ENCODE data around the gene SMAD4. TPM values are rescaled to one million over a fixed set of nuclear protein-coding genes. Genes with fewer than 3 reads are reported as not detected.
"Not testable (repeated sequence)": the region's sequence is repeated elsewhere in the genome, so short reads cannot be mapped to it uniquely, and the experiment has no call there.

SMAD4 gene
- total RNA-seq, 1 experiment from 2014 or later: 61.3 TPM

DNA sequence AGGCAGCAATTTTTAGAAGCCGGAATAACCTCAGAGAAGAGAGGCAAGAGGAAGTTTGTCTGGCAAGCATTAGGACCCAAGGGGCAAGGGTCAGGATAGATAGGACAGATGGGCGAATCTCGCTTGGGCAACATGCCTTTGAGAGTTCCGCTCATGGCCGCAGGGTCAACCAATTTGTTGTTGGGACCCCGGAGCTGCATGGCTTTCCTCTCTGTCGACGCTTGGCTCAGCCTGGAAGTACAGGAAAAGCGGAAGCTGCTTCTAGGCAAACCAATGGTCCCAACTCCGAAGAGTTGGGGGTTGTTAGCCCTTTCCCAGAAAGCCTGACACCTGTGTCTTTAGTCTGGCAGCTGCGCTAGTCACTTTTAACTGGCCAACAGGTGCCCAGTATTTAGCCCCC lies 89.5 kb downstream of the SMAD4 start:
- POLR2A ChIA-PET; H3K9me3 ChIP-seq (ENCODE audit: control insufficient read depth, insufficient read depth, low read depth, low read length); H3K36me3 ChIP-seq (ENCODE audit: control insufficient read depth, insufficient read depth, low read length); H3K27ac ChIP-seq (ENCODE audit: low read length); DNase-seq (ENCODE audit: low read depth, low spot score); ATAC-seq; BruUV-seq (replicated peaks); H3K27me3 ChIP-seq (ENCODE audit: control insufficient read depth, insufficient read depth, low read length); H3K4me1 ChIP-seq (ENCODE audit: control insufficient read depth, insufficient read depth, low read length); intact Hi-C loops (cut with micrococcal nuclease; ENCODE audit: unreplicated experiment); in situ Hi-C loops (cut with HindIII; ENCODE audit: low pct_unique_long_range_greater_than_20kb, low sequenced_read_pairs); H3K4me3 ChIP-seq (ENCODE audit: low read depth in 2 of 2, low read length in 2 of 2): not testable (repeated sequence)
- CTCF ChIA-PET: interaction anchor here (0.6 kb wide), 1 partner anchor 8 kb away, joined by 7 read pairs; no protein-coding TSS in a partner anchor

DNA sequence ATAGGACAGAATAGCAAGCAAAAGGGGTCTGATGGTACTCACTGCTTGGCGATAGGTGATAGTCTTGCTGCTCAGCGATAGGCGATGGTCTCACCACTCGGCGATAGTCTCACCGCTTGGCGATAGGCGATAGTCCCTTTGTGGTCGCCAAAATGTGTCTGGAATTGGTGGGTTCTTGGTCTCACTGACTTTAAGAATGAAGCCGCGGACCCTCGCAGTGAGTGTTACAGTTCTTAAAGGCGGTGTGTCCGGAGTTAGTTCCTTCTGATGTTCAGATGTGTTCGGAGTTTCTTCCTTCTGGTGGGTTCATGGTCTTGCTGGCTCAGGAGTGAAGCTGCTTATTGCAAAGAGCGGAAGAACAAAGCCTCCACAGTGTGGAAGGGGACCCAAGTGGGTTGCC lies 90.0 kb downstream of the SMAD4 start:
- POLR2A ChIA-PET; H3K36me3 ChIP-seq (ENCODE audit: control insufficient read depth, insufficient read depth, low read length); H3K4me1 ChIP-seq (ENCODE audit: control insufficient read depth, insufficient read depth, low read length); in situ Hi-C loops (cut with HindIII; ENCODE audit: low pct_unique_long_range_greater_than_20kb, low sequenced_read_pairs); ATAC-seq; H3K4me3 ChIP-seq (ENCODE audit: low read depth in 2 of 2, low read length in 2 of 2); DNase-seq (ENCODE audit: low read depth, low spot score); H3K27me3 ChIP-seq (ENCODE audit: control insufficient read depth, insufficient read depth, low read length); H3K9me3 ChIP-seq (ENCODE audit: control insufficient read depth, insufficient read depth, low read depth, low read length); intact Hi-C loops (cut with micrococcal nuclease; ENCODE audit: unreplicated experiment); H3K27ac ChIP-seq (ENCODE audit: low read length); BruUV-seq (replicated peaks): not testable (repeated sequence)
- CTCF ChIA-PET: interaction anchor here (0.6 kb wide), 1 partner anchor 9 kb away, joined by 7 read pairs; no protein-coding TSS in a partner anchor

- no peak for DNase-seq (ENCODE audit: low read depth, low spot score)
- in situ Hi-C loops (cut with HindIII; ENCODE audit: low pct_unique_long_range_greater_than_20kb, low sequenced_read_pairs) (no loop called here), intact Hi-C loops (cut with micrococcal nuclease; ENCODE audit: unreplicated experiment) (no loop called here)
- Histone ChIP-seq H3K9me3 (ENCODE audit: control insufficient read depth, insufficient read depth, low read depth, low read length) (no peaks in the 10 kb centered on the region), H3K4me1 (ENCODE audit: control insufficient read depth, insufficient read depth, low read length) (no peaks in the 10 kb centered on the region), H3K27me3 (ENCODE audit: control insufficient read depth, insufficient read depth, low read length) (no peaks in the 10 kb centered on the region), H3K27ac (ENCODE audit: low read length) (no peak overlapping the region), H3K36me3 (ENCODE audit: control insufficient read depth, insufficient read depth, low read length) (no peaks in the 10 kb centered on the region), H3K4me3 (ENCODE audit: low read depth in 2 of 2, low read length in 2 of 2) (no peak overlapping the region)
- BruUV-seq (replicated peaks): no TSS peak
- ChIA-PET POLR2A (no interaction called here), CTCF (no interaction called here)
- TF ChIP-seq SIN3A (IDR thresholded peaks at IDR 0.05; ENCODE audit: borderline replicate concordance, insufficient read depth, low read depth, low read length): no peak
- TF ChIP-seq TCF7L2 (IDR thresholded peaks at IDR 0.05; ENCODE audit: low read depth, low read length): no peak
- no peak for TF ChIP-seq REST (IDR thresholded peaks at IDR 0.05; ENCODE audit: insufficient read depth in 1 of 2, low read depth in 2 of 2, low read length in 1 of 2)
- TF ChIP-seq CTCF (IDR thresholded peaks at IDR 0.05): no peak
- ATAC-seq: no peak
Observed at GRCh38 chr18:51120809-51121596, 91.0 kb downstream of the SMAD4 start.
